A549 (cell line): ENCODE data around the gene CDC40.

ENCODE experiments used
- CTCF ChIP-seq: fragments of >200 bp; sonication (Bioruptor Twin); formaldehyde crosslinking; IDR thresholded peaks from 3 replicates; pipeline ENCODE4 v1.5.1; 2016
- MAFK ChIP-seq: fragments of 450-650 bp; IDR thresholded peaks from 2 replicates; pipeline ENCODE4 v1.6.1; 2014; ENCODE audit not compliant: partially characterized antibody
- MAX ChIP-seq: IDR thresholded peaks from 2 replicates; pipeline ENCODE4 v1.6.1; 2012
- MAZ ChIP-seq: fragments of 150-350 bp; IDR thresholded peaks from 2 replicates; pipeline ENCODE4 v1.6.1; 2014; ENCODE audit warnings: antibody characterized with exemption, low read depth, low read length, borderline replicate concordance
- POLR2A ChIP-seq: IDR thresholded peaks from 2 replicates; pipeline ENCODE4 v1.6.1; 2012; ENCODE audit warnings: mild to moderate bottlenecking, low read length
- RAD21 ChIP-seq, 2 experiments: fragments of >200 bp in 1 of 2; sonication (Bioruptor Twin) in 1 of 2; formaldehyde crosslinking in 1 of 2; IDR thresholded peaks in 1 of 2; conservative IDR thresholded peaks in 1 of 2; 2 replicates in 1 of 2; 3 replicates in 1 of 2; pipeline ENCODE4 v1.6.1; 2012 to 2018; ENCODE audit warnings: inconsistent platforms in 1 of 2
- USF2 ChIP-seq: fragments of 450-650 bp; IDR thresholded peaks from 2 replicates; pipeline ENCODE4 v1.6.1; 2014; ENCODE audit warnings: antibody characterized with exemption

- TF ChIP-seq MAFK (no peak), RAD21 (conservative IDR thresholded peaks at IDR 0.05 in 1 of 2, IDR thresholded peaks at IDR 0.05 in 1 of 2) (no peak), POLR2A (no peak), USF2 (no peak), CTCF (no peak), MAX (no peak), MAZ (no peak)
Observed at GRCh38 chr6:110147870-110148269, 32.4 kb upstream of the CDC40 start.
